Daoy (cell line): ENCODE measurements around the gene IFRD1. TPM values are rescaled to one million over a fixed set of nuclear protein-coding genes. Genes with fewer than 3 reads are reported as not detected.

ENCODE experiments used
- DNase-seq: peaks from one replicate; pipeline ENCODE4 v3.0.0-alpha.2; 2015; ENCODE audit warnings: low read depth
- total RNA-seq: library from RNA; depleted of rRNA; stranded (reverse); fragments of >200 nt; shearing (Covaris generic); gene quantifications from 2 replicates; pipeline ENCODE4 v1.2.3, GENCODE V29; 2014

The IFRD1 gene
- total RNA-seq, 1 experiment from 2014 or later: 200 TPM

DNA sequence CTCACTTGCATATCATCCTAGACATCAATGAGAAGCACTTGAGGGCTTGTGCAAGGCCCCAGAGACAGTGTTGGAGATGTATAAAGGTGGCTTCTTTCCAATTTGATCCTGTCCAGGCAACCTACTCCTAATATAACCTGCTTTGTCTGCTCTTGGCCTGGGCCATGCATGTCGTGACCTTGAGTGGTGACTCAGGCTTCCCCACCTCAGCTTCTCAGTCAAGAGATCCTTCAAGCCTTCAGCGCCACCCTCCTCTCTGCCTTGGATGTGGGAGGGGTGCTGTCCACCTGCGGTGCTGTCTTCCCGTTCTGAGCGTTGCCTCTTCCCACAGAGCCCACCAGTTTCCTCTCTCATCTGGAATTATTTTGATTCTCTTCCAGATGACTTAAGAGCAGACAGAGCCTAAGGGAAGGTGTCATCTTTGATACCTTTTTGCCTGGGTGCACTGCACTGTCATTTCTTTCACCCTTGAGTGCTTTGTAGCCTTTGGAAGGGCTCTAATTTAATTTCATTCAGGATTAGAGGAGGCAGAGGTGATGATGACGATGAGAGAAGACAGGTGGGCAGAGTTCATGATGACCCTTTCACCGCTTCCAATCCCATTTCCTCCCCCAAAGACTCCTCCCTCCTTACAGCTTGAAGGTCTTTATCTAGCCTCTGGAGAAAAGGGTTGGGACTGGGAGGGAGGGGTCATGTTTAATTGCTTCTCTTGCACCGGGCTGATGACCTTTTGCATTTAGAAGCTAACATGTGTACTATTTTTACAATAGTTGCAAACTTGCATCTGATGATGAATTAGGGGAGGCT, 37.4 kb downstream of the IFRD1 start:
- DNase-seq: no peak

DNA sequence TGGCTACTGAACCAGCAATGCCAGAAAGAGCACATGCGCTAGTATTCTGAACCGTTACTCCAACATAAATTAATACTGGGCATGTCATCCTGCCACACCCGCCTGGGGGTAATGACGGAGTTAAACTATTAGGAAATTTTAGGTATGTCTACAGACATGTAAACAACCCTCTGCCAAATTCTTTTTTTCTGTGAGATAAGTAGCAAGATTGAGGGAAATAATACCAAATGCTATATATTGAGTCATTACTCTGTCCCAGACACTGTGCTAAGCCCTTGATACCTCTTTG, 37.9 kb downstream of the IFRD1 start:
- DNase-seq: no peak

- no peak for DNase-seq
Measured at GRCh38 chr7:112492186-112492585, 41.9 kb downstream of the IFRD1 start.

GRCh38 chr7:112494656-112495055, 44.4 kb downstream of the IFRD1 start:
- DNase-seq: no peak

- DNase-seq: no peak
Measured at GRCh38 chr7:112495156-112495788, 45.0 kb downstream of the IFRD1 start.

- DNase-seq: peak; percentile 59
Measured at GRCh38 chr7:112495810-112496462, 45.7 kb downstream of the IFRD1 start.

DNA sequence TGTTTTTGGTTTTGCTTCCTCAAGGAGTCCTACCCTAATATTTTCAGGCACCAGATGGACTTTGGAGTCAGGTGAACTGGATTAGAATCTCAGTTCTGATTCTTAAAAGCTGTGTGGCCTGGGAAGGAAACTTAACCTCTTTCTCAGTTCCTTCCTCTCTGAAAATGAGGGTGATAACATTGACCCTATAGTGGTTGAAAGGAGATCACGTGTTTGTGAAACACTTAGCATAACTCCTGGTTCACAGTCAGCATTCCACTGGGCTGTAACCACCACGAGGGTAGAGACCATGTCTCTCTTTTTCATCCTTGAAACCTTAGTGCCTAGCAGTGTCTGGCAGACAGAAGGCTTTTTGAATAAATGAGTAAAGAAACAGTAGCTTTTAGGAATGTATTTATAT, 47.2 kb downstream of the IFRD1 start:
- no peak for DNase-seq

DNA sequence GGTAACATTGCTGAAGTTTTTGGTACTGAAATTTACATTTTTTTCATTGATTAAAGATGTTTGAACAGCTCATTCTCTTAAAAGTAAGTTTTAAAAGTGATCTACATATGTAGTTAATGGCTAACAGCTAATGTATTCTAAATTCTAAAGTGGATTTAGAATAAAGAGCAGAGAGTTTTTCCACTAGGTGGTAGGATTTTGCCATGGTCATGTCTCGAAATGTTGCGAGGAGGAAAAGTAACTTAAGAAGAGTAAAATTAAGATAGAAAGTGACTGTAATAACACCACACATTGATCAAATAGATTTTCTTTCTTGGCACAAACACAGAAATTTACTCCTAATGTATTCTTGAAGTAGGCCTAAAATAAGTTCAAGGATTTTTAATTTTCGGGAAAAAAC, 50.4 kb downstream of the IFRD1 start:
- no peak for DNase-seq

DNA sequence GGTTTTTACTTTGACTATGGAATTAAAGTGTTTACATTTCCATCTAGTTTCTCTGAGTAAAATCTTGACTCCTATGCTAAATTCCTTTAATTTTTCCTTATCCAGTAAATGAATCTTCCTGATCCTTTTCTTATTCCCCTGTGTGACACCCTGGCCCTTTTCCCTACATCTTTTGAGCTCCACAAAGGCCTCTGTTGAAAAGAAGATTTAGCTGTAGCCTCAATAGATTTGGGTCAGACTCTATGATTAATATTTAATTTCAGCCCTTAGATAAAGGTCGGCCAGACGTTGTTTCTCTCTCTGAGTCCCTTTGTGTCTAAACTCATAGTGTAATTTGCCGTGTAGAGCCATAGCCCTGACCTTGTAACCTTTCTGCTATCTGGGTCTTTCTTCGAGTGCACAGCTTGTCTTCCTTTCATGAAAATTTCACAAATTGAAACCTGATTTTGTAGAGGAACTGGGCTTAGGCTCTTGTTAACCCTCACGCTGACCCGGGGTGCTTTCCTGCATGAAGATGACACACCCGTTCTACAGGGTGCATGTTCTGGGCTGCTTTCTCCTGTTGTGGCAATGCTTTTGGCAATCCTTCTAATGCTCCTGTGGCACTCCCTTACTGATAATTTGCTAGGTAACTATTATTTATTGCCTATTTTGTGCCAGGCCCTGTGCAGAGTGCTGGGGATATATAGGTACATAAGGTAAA, 51.7 kb downstream of the IFRD1 start:
- no peak for DNase-seq

DNA sequence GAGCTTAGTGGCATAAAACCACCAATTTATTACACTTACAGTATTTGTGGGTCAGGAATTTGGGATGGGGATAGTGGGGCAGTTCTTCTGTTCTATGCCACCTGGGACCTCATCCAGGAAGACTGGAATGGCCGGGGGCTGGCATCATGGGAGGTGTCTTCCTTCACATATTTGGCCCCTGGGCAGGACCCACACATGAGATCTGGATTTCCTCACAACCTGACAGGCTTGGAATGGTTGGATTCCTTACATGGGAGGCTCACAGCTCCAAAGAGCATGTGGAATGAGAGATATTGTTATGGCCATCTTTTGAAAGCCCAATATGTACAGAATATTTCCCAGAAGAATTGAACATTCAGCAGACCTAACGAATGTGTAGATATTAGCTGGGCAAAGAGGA, 52.4 kb downstream of the IFRD1 start:
- no peak for DNase-seq

DNA sequence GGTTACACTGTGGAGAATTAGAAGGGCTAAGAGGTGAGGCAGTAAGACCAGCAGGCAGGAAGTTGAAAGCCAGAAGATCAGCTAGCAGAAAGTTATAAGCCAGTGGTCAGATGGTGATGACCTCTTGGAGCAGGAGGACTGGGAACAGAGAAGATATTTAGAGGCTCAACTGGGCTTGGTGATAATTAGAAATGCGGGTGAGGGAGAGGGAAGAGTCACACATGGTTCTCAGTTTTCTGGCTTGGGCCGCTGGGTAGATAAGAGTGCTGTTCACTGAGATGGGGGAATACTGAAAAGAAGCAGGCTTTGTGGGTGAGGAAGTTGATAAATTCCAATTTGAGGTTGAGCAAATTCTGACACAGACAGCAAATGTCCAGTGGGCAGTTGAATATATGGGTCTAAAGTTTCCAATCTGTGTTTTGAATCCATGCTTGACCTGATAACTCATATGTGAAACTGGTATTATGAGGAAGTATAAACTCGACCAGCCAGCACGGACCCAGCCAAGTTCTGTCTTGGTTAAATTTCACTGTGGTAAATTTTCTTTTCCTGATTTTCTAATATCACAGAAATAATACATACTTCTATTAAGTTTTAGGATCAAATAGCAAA, 53.2 kb downstream of the IFRD1 start:
- no peak for DNase-seq

GRCh38 chr7:112504093-112504695, 53.9 kb downstream of the IFRD1 start:
- no peak for DNase-seq

- peak; percentile 61 for DNase-seq
Measured at GRCh38 chr7:112505495-112505894, 55.2 kb downstream of the IFRD1 start.

GRCh38 chr7:112508404-112508803, 58.1 kb downstream of the IFRD1 start:
- no peak for DNase-seq

- DNase-seq: no peak
Measured at GRCh38 chr7:112509402-112509801, 59.1 kb downstream of the IFRD1 start.

DNA sequence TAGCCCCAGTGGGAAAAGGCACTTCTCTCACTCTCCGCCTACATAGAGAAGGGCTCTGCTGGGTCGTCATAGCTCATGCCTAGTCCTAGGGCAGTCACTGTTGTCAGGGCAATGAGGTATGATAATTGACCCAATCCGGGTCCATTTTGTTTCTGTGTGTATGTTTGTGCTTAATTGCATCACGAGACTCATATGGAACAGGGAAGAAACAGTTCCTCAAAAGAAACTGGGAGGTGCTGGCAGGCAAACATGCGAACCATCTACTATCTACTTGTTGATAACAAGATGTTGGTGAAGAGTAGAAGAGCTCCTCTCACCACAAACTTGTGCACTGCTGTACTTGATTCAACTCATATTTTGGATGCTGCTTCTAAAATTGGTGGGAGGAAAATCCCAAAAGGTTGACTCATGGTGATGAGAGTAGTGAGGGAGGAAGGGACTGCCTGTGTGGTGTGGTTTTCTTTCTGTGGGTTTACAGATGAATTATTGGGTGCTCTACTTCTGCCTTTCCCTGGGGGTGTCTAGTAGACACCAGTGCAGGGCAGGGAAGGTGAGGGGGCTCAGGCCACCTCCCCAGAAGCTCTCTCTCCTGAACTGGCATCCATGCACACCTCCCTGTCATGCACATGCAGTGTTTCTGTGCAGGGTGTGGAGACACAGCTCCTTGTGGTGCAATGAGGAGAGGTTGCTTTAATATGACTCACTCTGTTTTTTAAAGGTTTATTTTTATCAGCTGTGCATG, 59.9 kb downstream of the IFRD1 start:
- DNase-seq: peak; percentile 83

DNA sequence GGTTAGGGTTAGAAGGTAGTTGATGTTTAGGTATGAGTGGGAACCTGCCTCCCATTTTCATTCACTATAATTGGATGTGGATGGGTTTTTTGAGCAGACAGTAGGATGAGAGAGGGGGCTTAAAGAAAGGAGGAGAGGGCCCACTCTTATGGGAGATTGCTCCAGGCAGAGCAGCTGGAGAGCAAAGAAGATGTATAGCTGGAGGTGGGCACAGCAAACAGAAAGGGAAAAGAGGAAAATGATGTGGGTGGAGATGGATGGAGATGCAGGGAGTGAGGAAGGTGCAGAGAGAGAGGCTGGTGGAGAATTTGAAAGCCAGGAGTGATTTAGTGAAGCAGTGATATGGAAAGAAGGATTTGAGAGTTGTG, 60.5 kb downstream of the IFRD1 start:
- DNase-seq: no peak

GRCh38 chr7:112511451-112512202, 61.4 kb downstream of the IFRD1 start:
- no peak for DNase-seq

DNA sequence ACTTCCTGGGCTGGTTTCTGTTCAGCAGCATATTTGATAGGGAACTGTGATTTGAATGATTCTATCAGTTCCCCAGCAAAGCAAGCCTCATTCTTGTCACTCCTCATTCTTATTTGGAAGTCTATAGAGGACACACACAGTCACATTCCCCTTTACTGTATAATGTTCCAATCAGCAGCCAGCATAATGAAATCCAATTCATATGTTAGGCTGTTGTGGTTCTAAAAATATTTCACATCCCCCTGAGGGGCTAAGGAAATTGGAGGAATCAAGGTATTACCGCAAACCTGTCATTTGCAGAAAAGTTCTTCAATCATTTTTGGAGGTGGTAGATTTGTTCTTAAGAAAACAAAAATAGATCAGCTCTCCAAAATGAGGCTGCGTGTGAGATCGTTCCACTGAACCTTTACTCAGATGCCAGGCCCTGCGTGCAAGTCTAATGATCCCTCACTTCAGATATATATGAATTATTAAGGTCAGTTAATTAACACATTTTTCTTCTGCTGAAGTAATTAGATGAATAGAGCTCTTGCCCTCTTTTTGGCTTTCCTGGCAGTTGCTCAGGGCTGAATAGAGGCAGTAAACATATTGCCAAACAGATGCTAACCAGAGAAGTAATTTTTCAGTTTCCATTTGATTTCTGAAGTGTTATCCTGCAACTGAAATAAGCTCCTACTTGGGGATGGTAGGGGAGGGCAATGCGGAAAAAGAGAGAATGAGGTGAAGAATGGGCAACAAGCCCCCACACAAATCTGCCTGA, 62.4 kb downstream of the IFRD1 start:
- DNase-seq: no peak

DNA sequence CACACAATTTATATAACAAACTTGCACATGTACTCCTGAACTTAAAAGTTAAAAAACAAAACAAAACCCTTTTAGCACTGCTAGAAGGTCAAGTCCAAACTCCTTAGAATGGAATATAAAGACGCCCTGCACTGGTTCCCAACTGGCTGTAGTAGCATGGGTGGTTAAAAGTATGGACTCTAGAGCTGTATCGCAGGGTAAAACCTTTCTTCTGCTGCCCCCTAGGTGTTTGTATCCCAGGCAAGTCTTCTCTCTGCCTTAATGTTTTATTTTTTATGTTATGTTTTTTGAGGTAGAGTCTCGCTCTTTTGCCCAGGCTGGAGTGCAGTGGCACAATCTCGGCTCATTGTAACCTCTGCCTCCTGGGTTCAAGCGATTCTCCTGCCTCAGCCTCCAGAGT, 65.7 kb downstream of the IFRD1 start:
- DNase-seq: no peak
